ENCODE data around the gene SOCS3. TPM values are rescaled to one million over a fixed set of nuclear protein-coding genes. Genes with fewer than 3 reads are reported as not detected.
A peak's percentile ranks its signal among the peaks of the same experiment; 100 is the strongest.

The SOCS3 gene
- total RNA-seq, 4 donors from 2014 or later: 23.7 to 76.5 (median 59.7) TPM

GRCh38 chr17:78377858-78378224 is 18.0 kb upstream of the SOCS3 start:
- TF ChIP-seq CTCF (IDR thresholded peaks at IDR 0.05) (no peak), EP300 (IDR thresholded peaks at IDR 0.05) (no peak), POLR2A (IDR thresholded peaks at IDR 0.05) (no peak)
- H3K36me3 ChIP-seq: no peaks in the 10 kb centered on the region
- no peak for DNase-seq (ENCODE audit: low spot score in 2 of 2)
- no peaks in the 10 kb centered on the region for H3K27me3 ChIP-seq
- H3K4me3 ChIP-seq: peak overlapping the region; percentile 77 to 100 (median 89)
- no peaks in the 10 kb centered on the region for H3K9me3 ChIP-seq
- 52 to 65% methylated on average over 13 to 14 of the region's 14 CpGs for WGBS, 2 donors
- peak overlapping the region; percentile 68 to 94 (median 88) for H3K27ac ChIP-seq
- peaks cover 0 to 76% (median 41%) of the 10 kb centered on the region in 4 donors for H3K4me1 ChIP-seq

DNA sequence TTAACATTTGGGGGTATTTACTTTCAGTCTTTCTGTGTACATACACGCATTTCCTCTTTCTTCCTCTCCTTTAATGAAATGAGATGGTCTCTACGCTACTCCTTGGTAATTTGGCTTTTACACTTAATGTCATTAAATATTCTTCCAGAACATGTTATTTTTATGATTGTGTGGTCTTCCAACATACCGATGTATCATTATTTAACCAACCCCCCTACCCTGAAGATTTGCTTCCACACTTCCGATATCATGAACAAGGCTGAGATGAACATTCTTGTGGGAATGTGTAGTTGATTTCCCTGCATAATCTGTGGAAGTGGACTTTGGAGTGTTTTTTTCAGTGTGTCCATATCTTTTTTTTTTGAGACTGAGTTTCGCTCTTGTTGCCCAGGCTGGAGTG is 16.3 kb upstream of the SOCS3 start:
- no peak overlapping the region for H3K4me3 ChIP-seq
- H3K27ac ChIP-seq: peak overlapping the region in 3 of 4 donors; percentile 21 to 81 (median 71)
- TF ChIP-seq CTCF (IDR thresholded peaks at IDR 0.05) (no peak), POLR2A (IDR thresholded peaks at IDR 0.05) (no peak), EP300 (IDR thresholded peaks at IDR 0.05) (no peak)

DNA sequence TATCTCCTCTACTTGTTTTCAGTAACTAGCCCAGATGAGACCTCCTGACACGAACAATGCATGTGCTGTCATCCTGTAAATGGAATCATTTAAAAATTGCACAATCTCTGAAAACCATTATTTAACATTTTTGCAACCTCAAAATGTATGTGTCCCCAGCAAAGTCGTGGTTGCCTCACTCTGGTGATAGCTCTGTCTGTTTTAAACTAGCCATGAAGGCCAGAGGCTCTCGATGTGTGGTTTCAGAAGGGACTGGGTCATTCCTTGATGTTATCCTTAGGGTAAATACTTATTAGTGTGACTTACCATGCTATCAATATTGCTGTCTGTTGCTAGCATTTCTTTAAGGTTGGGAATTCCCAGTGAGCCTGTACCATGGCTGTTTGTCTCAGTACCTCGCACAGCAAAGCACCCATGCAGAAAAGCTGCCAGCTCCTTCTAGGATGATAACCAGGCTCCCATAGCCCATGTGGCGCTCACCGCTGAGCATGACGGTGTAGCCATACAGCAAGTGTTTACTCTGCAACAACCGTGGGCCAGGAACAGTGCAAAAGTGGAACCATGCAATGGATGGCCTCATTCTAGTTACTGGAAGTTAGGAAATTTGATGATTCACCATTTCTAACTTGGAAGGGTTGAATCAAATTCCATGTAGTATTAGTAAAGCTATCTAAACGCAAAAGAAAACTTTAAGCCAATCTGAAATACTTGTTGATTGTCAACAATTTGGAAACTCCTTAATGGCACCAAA is 15.7 kb upstream of the SOCS3 start:
- peak overlapping the region in 3 of 4 donors; percentile 21 to 81 (median 71) for H3K27ac ChIP-seq
- WGBS, 2 donors: 54 to 58% methylated on average over 9 of the region's 9 CpGs
- H3K36me3 ChIP-seq: no peaks in the 10 kb centered on the region
- no peak overlapping the region for H3K4me3 ChIP-seq
- DNase-seq (ENCODE audit: low spot score in 2 of 2): no peak
- peaks cover 0 to 55% (median 26%) of the 10 kb centered on the region in 4 donors for H3K4me1 ChIP-seq
- no peaks in the 10 kb centered on the region for H3K27me3 ChIP-seq
- no peak for TF ChIP-seq CTCF (IDR thresholded peaks at IDR 0.05)
- peak in 1 of 2 donors; percentile 72 for TF ChIP-seq EP300 (IDR thresholded peaks at IDR 0.05)
- H3K9me3 ChIP-seq: no peaks in the 10 kb centered on the region

More for the DNA sequence above, 16.3 kb upstream of the SOCS3 start:
- H3K36me3 ChIP-seq: no peaks in the 10 kb centered on the region
- H3K4me1 ChIP-seq: peaks cover 0 to 61% (median 31%) of the 10 kb centered on the region in 4 donors
- H3K27me3 ChIP-seq: no peaks in the 10 kb centered on the region
- WGBS, 2 donors: 87% methylated on average over 5 of the region's 5 CpGs
- DNase-seq (ENCODE audit: low spot score in 2 of 2): no peak
- no peaks in the 10 kb centered on the region for H3K9me3 ChIP-seq

- Histone ChIP-seq H3K27me3 (no peaks in the 10 kb centered on the region), H3K36me3 (no peaks in the 10 kb centered on the region), H3K9me3 (no peaks in the 10 kb centered on the region), H3K27ac (peak overlapping the region in 3 of 4 donors; percentile 19 to 81 (median 71)), H3K4me1 (peaks cover 0 to 47% (median 20%) of the 10 kb centered on the region in 4 donors), H3K4me3 (no peak overlapping the region)
- WGBS, 2 donors: 40 to 52% methylated on average over 14 of the region's 14 CpGs
- TF ChIP-seq POLR2A (IDR thresholded peaks at IDR 0.05): no peak
- TF ChIP-seq EP300 (IDR thresholded peaks at IDR 0.05): peak in 1 of 2 donors; percentile 15
- no peak for DNase-seq (ENCODE audit: low spot score in 2 of 2)
Observed at GRCh38 chr17:78374631-78375274, 14.9 kb upstream of the SOCS3 start.

DNA sequence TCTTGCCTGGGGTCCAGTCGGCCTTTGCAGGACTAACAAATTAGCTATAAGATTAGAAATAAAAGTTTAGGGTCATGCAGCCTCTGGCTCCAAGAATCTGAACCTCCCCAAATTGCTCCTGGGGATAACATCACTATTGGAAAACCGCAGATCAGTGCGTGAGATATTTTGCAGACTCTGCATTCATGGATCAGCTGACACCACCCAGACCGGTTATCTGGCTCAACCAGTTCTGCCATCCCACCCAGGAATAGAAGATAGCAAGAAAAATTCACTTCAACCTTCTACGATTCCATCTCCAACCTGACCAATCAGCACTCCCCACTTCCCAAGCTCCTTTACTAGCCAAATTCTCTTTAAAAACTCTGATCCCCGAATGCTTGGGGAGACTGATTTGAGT is 14.3 kb upstream of the SOCS3 start:
- no peaks in the 10 kb centered on the region for H3K36me3 ChIP-seq
- no peaks in the 10 kb centered on the region for H3K9me3 ChIP-seq
- 58 to 59% methylated on average over 6 of the region's 6 CpGs for WGBS, 2 donors
- H3K4me3 ChIP-seq: no peak overlapping the region
- H3K27me3 ChIP-seq: no peaks in the 10 kb centered on the region
- DNase-seq (ENCODE audit: low spot score in 2 of 2): no peak
- peak overlapping the region in 2 of 4 donors; percentile 71 to 81 for H3K27ac ChIP-seq
- peaks cover 0 to 41% (median 14%) of the 10 kb centered on the region in 4 donors for H3K4me1 ChIP-seq
- no peak for TF ChIP-seq EP300 (IDR thresholded peaks at IDR 0.05)
- TF ChIP-seq POLR2A (IDR thresholded peaks at IDR 0.05): no peak
- TF ChIP-seq CTCF (IDR thresholded peaks at IDR 0.05): no peak

Data from tibial nerve (tissue), 4 donors.